Mammary epithelial cell (primary cell): ENCODE measurements around the gene PDSS1.

Source experiments
- CTCF ChIP-seq, 2 donors: IDR thresholded peaks in 1 of 2; conservative IDR thresholded peaks in 1 of 2; 2 replicates each; pipeline ENCODE4 v1.5.1; 2011 to 2012; ENCODE audit warnings: inconsistent platforms in 2 of 2, low read length in 2 of 2, mild to moderate bottlenecking in 2 of 2, control low read depth in 1 of 2, low read depth in 1 of 2; ENCODE audit not compliant: insufficient read depth in 1 of 2; ENCODE audit errors: extremely low read depth in 1 of 2
- EZH2 ChIP-seq: IDR thresholded peaks from 2 replicates; pipeline ENCODE4 v1.6.1; 2012; ENCODE audit warnings: low read length, inconsistent platforms, borderline replicate concordance

- TF ChIP-seq CTCF (conservative IDR thresholded peaks at IDR 0.05 in 1 of 2, IDR thresholded peaks at IDR 0.05 in 1 of 2; ENCODE audit: extremely low read depth in 1 of 2, insufficient read depth in 1 of 2, low read depth in 1 of 2, low read length in 2 of 2) (no peak), EZH2 (no peak)
Observed at GRCh38 chr10:26699631-26700030, 2.1 kb downstream of the PDSS1 start.
